DMS153 (cell line): ENCODE data around the gene SLC1A5.
"Not testable (repeated sequence)": the region's sequence is repeated elsewhere in the genome, so short reads cannot be mapped to it uniquely, and the experiment has no call there.

ENCODE experiments used
- DNase-seq: peaks from one replicate; lab custom pipeline; 2025; lab: John Stamatoyannopoulos, UW

The SLC1A5 gene

DNA sequence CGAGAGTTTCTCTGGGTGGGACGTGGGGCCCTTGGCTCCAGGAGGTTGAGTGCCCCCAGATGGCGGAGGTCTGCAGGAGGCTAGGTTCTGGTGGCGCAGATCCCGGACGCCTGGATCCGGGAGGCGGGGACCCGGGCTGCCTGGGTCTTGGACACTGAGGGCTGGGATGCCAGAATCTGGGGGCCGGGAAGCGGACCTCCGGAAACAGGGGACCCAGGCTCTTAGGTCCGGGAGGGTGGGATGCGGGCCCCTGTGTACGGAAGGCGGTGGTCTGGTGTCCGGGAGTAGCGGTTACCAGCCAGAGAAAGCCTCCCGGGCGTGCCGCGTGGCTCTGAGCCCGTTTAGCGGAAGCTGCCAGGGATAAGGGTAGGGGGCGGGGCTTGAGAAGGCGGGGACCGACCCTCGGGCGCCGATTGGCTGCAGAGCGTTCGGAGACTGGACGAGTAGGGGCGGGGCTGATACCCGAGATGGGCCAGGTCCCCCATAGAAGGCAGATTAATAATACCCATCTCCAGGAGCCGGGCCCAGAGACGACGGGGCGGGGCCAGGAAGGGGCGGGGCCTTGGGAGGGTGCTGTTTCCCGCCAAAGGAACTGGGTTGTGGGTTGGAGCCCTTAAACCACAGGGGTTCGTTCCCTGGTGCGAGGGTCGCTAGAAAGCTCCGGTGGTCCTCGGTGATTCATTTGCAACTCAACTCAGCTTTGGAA is at the start of gene SLC1A5:
Gene SLC1A5, minus strand, starts transcription at position 333 of the 706 bp plus-strand sequence. CDS start 629 bp downstream, outside the sequence.
- DNase-seq = peak; percentile 95

DNA sequence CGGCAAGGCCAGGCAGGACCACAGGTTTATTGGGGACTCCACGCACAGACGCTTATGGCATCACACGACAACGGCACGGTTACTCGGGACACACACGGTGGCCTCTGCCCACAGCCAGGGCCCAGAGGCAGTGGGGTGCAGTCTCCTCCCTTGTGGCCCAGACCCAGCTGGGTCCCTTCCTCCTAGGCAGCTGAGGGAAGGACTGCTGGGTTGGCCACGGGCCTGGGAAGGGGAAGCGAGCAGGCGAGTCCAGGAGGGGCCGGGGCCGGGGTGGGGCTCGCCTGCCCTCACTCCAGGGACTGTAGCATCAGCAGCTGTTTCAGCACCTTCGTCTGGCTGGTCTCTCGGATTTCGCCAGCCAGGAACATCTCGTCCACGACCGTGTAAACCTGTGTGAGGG is 49.8 kb upstream of the SLC1A5 start:
- DNase-seq = no peak

DNA sequence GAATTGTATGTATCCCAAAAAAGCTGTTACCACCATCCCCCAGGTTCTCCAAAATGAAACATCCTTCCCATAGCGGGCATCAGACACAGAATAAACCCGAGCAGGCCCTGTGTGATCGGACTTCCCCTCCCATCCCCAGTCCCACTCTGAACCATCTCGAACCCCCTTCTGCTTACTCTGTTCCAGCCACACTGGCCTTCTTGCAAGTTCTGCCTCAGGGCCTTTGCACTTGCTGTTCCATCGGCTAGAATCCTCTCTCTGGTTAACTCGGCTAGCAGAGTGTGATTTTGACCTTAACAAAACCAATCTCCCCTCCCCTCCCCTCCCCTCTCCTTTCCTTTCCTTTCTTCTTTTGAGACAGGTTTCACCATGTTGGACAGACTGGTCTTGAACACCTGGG is 46.6 kb upstream of the SLC1A5 start:
- no peak for DNase-seq

DNA sequence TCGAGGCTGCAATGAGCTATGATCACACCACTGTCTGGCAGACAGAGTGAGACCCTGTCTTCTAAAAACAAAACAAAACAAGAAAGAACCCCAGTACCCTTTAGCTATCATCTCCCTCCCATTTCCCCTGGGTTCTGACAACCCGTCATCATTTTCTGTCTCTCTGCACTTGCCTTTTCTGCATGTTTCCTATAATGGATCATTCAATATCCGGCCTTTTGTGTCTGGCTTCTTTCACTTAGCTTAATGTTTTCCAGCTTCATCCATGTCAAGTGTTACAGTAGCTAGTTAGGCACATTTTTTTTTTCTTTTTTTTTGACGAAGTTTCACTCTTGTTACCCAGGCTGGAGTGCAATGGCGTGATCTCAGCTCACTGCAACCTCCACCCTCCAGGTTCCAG is 45.7 kb upstream of the SLC1A5 start:
- no peak for DNase-seq

DNA sequence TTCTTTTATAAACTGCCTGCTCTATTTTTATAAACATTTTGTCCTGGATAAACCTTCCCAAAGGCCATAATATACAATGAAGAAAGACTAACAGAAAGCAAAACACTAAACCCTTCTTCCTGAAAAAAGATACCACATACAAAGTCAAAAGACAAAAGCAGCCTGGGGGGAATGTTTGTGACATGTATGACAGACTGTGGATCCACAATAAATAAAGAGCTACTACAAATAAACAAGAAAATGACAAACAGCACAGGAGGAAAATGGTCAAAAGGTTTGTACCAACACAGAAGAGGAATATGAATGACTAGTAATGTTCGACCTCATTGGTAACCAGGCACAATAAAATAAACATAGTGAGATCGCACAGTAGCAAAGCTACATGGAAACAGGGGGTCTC is 42.5 kb upstream of the SLC1A5 start:
- DNase-seq = no peak

DNA sequence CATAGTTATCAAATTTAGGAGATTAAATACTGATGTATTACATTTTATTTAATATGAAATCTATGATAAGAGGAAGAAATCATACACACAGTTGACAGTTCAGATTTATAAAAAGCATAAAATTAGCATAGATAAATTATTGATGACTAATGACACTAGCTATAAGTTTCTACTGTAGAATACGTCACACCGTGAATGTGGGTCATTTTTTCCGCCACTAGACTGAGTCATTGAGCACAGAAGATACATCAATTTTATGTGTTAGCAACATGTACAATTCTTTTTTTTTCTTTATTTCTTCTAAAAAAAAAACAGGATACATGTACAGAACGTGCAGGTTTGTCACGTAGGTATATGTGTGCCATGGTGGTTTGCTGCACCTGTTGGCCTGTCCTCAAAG is 40.1 kb upstream of the SLC1A5 start:
- DNase-seq = no peak

DNA sequence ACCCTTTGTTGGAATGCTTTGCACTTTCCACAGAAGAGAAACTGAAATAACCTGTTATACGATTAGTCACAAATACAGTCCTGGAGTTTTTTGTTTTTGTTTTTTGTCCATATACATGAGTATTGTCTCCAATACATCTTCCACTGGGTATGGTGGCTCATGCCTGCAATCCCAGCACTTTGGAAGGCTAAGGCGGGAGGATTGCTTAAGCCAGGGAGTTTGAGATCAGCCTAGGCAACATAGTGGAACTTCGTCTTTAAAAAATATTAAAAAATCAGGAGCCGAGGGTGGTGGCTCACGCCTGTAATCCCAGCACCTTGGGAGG is 37.3 kb upstream of the SLC1A5 start:
- DNase-seq = no peak

DNA sequence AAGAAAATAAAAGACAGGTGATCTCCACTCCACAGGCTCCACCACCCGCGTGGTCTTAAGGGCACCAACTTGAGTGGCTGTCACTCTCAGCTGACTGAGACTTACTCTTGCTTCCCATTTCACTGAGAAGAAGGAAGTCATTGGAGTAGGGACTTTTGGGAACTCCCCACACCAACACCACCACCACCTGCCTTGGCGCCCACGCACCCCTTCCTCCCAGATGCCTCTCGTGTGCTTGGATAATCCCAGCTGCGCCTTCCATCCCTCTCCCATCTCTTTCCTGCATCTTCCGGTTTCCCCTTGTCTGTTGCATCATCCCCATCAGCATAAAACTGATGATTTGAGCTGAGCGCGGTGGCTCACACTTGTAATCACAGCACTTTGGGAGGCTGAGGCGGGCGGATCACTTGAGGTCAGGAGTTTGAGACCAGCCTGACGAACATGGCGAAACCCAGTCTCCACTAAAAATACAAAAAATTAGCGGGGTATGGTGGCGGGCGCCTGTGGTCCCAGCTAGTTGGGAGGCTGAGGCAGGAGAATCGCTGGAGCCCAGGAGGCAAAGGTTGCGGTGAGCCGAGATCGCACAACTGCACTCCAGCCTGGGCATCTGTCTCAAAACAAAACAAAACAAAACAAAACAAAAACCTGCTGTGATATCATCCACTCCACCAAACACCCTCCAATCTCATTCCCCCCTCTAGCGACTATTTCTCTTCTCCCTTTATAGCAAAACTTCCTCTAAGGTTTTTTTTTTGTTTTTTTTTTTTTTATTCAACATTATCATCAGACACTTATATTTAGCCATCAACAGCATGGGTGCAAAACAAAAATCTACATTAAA is 36.7 kb upstream of the SLC1A5 start:
- no peak for DNase-seq

DNA sequence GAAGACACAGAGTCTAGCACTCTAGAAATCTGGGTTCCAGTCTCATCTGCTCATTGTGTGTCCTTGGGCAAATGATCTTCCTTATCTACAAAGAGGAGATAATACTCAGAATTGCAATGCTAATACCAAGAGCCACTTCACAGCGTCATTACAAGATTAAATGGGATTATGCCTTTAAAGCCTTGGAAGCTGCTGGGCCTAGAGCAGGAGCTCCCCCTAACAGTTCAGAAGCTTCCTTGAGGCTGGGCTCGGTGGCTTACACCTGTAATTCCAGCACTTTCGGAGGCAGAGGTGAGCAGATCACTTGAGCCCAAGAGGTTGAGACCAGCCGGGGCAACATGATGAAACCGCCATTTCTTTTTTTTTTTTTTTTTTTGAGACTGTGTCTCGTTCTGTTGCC is 34.7 kb upstream of the SLC1A5 start:
- no peak for DNase-seq

DNA sequence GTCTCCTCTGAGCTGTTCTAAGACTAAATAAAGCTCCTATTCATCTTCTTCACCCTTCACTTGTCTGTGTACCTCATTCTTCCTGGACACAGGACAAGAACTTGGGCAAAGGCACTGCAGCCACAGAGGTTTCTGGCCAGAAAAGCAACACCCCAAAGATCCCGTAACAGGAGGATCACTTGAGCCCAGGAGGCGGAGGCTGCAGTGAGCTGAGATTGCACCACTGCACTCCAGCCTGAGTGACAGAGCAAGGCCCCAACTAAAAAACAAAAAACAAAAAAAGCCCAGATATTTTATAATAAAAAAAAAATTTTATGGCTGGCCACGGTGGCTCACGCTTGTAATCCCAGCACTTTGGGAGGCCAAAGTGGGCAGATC is 34.0 kb upstream of the SLC1A5 start:
- not testable (repeated sequence) for DNase-seq

DNA sequence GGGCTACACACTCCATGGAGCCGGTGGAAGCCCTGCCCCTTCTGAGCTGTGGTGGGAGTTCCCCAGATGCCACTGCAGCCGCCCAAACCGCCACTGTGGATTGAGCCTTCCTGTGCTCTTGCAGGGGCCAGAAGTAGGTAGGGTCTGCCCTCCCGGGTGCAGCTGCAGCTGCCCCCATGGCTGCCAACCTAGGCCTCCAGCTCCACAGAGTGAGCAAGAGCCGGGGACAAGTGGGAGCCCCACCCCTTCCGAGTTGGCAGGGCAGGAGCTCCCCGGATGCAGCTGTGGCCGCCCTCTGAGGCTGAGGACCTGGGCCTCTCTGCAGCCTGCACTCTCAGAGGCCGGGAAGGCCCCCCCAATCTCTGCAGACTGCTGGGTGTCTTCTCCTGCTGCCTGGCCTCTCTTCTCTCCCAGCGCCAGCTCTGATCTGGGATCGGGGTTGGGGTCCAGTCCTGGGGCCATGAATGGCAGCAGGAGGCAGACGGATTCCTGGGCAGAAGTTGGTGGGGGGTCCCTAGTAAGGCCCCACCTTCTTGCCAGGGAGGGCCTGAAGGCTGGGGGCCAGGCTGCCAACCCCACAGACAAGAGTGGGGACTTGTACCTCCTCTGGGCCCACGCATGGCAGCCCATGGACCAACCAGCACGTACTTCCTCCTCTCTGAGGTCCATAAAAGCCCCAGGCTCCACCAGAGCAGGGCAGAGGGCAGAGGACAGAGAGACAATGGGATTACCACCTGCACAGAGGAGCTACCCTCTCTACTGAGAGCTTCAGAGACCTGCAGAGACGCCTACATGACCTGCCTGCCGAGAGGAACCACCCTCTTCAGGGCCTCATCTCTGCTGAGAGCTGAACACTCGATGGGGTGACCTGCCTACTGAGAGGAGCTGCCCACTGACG is 33.4 kb upstream of the SLC1A5 start:
- no peak for DNase-seq

DNA sequence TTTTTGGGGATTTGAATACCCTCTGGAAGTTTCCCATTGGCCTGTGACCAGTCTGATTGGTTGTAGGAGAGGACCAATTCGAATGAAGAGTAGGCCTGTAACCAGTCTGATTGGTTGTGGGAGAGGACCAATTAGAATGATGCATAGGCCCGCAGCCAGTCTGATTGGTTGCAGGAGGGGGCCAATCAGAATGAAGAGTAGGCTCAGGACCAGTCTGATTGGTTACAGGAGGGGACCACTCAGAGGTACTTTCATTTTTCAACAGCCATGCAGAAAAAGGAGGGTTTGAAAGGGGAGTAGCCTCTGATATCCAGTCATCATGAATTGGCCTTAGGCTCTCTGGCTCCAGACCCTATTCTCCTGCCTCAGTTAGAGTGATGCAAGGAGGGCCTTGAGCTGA is 30.4 kb upstream of the SLC1A5 start:
- DNase-seq = no peak

DNA sequence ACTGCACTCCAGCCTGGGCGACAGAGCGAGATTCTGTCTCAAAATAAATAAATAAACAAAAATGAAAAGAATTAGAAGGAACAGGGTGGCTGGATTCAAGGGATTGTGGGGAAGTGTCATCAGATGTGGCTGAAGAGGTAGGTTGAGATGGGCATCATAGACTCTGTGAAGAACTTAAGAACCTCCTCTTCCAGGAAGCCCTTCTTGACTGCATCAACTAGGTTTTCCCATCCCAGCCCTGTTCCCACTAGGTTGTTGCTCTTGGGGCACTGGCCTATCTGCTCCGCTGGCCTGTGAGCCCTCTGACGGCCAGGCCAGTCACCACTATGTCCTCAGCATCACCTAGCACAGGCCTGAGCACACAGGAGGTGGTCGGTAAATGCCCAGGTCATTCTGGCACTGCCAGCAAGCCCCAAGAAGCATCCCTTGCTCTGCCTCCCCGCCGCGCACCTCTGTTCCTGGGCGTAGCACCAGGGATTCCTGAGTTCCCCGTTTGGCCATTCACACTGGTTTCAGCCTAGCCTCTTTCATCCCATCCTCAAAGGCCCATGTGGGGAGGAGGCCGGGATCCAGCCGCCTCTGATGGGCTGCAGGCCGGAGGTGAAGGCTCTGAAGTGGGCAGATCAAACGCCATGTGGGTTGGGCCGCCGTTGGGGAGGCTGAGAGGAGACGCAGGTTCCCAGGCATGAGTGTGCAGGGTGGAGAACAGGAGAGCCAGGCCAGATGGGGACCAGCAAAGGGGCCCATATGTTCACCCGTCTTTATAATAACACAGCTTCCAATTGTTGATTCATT is 27.6 kb upstream of the SLC1A5 start:
- no peak for DNase-seq

DNA sequence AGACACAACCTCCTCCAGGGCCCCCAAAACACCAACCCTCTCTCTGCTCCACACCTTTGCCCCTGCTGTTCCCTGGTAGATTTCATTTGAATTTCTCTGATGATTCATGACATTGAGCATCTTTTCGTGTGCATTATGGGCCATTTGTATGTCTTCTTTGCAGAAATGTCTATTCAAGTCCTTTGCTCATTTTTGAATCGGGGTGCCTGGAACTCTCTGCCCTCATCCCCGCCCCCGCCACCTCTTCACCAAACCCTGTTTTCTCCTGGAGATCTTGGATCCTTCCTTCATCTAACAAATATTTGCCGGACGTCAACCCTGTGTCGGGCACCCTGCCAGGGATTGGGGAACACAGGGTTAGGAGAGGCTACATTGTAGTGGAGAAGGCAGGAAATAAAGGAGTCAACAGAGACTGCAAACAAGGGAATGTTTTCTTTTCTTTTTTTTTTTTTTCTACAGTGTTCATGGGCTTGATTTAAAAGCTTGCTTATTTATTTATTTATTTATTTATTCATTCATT is 25.5 kb upstream of the SLC1A5 start:
- peak; percentile 86 for DNase-seq

DNA sequence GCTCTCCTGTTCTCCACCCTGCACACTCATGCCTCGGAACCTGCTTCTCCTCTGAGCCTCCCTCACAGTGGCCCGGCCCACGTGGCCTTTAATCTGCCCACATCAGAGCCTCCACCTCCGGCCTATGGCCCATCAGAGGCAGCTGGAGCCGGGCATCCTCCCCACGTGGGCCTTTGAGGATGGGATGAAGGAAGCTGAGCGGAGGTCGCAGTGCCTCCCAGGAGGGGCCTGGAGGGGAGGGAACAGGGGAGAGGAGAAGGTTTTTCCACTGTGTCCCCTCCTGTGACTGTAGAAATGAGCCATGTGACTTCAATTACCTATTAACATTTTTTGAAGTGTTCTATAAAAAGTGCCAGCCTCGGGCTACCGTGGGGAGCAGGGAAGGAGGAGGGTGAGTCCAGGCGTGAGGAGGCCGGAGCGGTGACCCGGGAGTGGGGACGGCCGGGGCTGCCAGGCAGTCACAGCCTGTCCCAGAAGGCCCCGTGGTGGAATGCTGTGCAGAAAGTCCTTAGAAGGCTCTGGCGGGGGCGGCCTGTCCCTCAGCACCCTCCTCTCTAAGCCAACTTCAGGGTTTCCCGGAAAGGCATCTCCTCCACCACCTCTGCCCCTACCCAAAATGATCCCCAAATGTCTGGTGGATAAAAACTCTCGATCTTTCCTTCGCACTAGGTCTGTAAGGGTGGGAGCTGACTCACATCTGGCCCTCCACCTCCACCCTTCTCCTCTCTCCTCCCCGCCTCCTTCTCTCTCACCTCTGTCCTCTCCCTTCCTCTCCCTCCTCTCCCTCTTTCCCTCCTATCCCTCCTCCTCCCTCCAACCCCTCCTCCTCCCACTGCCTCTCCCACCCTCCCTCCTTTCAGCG is 24.8 kb upstream of the SLC1A5 start:
- DNase-seq = no peak

DNA sequence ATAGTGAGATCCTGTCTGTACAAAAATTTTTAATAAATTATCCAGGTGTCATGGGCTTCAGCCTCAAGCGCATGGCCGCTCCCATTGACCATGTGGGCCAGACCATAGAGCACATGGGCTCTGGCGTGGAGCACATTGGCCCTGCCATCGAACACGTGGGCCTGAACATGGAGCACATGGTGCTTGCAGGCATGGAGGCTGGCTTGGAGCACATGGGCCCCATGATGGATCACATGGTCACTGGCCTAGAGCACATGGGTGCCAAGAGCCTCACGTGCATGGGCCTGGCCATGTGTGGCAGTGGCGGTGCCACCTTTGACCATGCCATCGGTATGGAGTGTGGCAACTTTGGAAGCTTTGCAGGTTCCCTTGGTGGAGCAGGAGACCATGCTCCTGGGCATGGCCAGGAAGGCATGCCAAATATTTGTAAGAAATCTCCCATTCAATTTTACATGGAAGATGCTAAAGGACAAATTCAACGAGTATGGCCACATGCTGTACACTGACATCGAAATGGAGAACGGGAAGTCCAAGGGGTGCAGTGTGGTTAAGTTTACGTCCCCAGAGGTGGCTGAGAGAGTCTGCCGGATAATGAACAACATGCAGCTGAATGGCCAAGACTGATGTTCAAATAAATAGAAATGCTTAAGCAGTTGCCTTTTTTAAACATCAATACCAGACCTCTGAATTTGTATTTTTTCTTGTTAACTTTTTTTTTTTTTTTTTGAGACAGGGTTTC is 21.3 kb upstream of the SLC1A5 start:
- DNase-seq = no peak

DNA sequence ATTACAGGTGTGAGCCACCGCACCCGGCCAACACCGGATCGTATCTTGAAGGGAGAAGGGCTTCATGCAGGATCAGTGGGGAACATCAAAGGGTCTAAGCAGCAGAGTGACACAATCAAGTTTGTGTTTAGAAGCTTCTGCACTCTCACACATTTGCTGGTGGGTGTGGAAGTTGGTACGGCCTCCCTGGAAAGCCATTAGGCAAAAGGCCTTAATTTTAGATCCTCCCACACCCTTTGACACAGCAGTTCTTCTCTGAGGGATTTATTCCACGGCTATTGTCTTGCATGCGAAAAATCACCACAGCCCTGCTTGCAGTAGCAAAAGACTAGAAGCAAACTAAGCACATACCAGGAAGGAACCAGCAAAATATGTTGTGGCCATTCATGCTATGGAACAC is 18.3 kb upstream of the SLC1A5 start:
- DNase-seq = no peak

DNA sequence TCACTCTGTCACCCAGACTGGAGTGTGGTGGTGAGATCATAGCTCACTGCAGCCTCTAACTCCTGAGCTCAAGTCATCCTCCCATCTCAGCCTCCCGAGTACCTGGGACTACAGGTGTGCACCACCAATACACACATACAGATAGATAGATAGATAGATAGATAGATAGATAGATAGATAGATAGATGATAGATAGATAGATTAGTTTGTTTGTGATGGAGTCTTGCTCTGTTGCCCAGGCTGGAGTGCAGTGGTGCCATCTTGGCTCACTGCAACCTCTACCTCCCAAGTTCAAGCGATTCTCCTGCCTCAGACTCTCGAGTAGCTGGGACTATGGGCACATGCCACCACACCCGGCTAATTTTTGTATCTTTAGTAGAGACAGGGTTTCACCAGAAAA is 16.0 kb upstream of the SLC1A5 start:
- not testable (repeated sequence) for DNase-seq

DNA sequence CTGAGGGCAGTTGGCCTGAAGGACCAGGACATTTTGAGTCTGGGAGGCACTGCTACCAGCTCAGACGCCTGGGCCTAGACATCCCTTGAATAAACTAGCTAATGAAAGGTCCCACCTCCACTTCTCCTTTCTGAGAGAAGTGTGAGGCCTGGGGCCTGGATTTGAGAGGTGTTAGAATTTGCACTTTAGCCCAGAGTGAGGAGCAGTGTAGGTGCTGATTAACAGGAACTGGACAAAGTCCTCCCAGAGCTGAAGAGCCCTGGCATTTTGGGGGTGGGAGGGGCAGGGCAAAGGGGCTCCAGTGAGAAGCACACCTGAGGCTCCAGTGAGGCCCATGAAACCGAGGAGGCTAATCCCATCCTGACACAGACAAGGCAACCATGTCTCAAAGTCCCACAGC is 15.2 kb upstream of the SLC1A5 start:
- DNase-seq = no peak

DNA sequence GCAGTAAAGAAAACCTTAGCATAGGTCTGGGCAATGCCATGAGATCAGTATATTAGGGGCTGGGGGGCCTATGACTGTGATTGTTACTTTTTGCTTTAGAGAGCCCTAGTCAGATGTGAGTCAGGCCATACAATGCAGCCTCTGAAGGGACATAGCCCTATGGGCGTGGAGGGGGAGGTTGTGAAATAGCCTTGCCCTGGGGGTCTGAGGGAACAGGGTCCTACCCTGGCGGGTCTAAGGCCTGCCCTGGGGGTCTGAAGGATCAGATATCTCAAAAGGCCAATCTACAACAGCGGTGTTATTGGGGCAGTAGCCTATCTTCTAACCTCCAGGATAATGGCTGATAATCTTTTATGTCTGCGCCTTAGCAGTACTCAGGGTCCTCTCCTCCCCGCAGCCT is 13.8 kb upstream of the SLC1A5 start:
- DNase-seq = no peak
